PC-3 (cell line): ENCODE data around the gene SH3RF3. TPM values are rescaled to one million over a fixed set of nuclear protein-coding genes. Genes with fewer than 3 reads are reported as not detected.

Experiments
- ATAC-seq: fragments of 200-7000 bp; cut with Tn5 transposase; 2 replicates; pipeline ENCODE4 v1.9.1; 2020; ENCODE audit warnings: mild to moderate bottlenecking, moderate library complexity
- BruUV-seq: library from RNA; stranded (reverse); fragments of 400-500 nt; replicated peaks from 2 replicates; lab custom pipeline; 2021; lab: Mats Ljungman, UMichigan
- CTCF ChIA-PET: fragments of 300-600 bp; sonication (Branson Sonifier 250); formaldehyde crosslinking; loops from one replicate; lab custom pipeline; 2022; ENCODE audit warnings: antibody characterized with exemption; lab: Charles Lee
- POLR2A ChIA-PET: fragments of 300-600 bp; sonication (Branson Sonifier 250); formaldehyde crosslinking; loops from one replicate; lab custom pipeline; 2022; ENCODE audit warnings: antibody characterized with exemption; ENCODE audit not compliant: unreplicated experiment; lab: Charles Lee
- DNase-seq: peaks from one replicate; pipeline ENCODE4 v3.0.0-alpha.2; 2015
- H2AFZ ChIP-seq: fragments of 300-600 bp; sonication (generic); 2 replicates; pipeline ENCODE4 v1.6.0; 2016; ENCODE audit warnings: antibody characterized with exemption, low read length
- H3F3A ChIP-seq: fragments of 300-600 bp; sonication (generic); one replicate; pipeline ENCODE4 v1.6.0; 2017; ENCODE audit warnings: antibody characterized with exemption, low read length, control low read depth, mild to moderate bottlenecking; ENCODE audit not compliant: unreplicated experiment
- H3K27ac ChIP-seq: fragments of 300-600 bp; sonication (generic); 2 replicates; pipeline ENCODE4 v1.5.1; 2016; ENCODE audit warnings: mild to moderate bottlenecking, low read length
- H3K27me3 ChIP-seq: fragments of 300-600 bp; sonication (generic); 2 replicates; pipeline ENCODE4 v1.6.1; 2016; ENCODE audit warnings: low read length, mixed read lengths
- H3K36me3 ChIP-seq: fragments of 300-600 bp; sonication (generic); 2 replicates; pipeline ENCODE4 v1.6.1; 2016; ENCODE audit warnings: low read depth, mixed run types, low read length, mixed read lengths
- H3K4me1 ChIP-seq: fragments of 300-600 bp; sonication (generic); 2 replicates; pipeline ENCODE4 v1.5.1; 2016; ENCODE audit warnings: low read length; ENCODE audit not compliant: insufficient read depth
- H3K4me2 ChIP-seq: fragments of 300-600 bp; sonication (generic); 2 replicates; pipeline ENCODE4 v1.6.0; 2016; ENCODE audit warnings: low read length
- H3K4me3 ChIP-seq: fragments of 300-600 bp; sonication (generic); 2 replicates; pipeline ENCODE4 v1.5.1; 2016; ENCODE audit warnings: mild to moderate bottlenecking, low read length, mixed read lengths
- H3K79me2 ChIP-seq: fragments of 300-600 bp; sonication (generic); 2 replicates; pipeline ENCODE4 v1.6.1; 2017; ENCODE audit warnings: low read length, mixed read lengths
- H3K9ac ChIP-seq: fragments of 300-600 bp; sonication (generic); 2 replicates; pipeline ENCODE4 v1.6.0; 2016; ENCODE audit warnings: mild to moderate bottlenecking, low read length
- H3K9me2 ChIP-seq: fragments of 300-600 bp; sonication (generic); replicated peaks from 2 replicates; pipeline ENCODE4 v1.6.1; 2016; ENCODE audit warnings: mixed run types, low read length, mixed read lengths
- H3K9me3 ChIP-seq: fragments of 300-600 bp; sonication (generic); 2 replicates; pipeline ENCODE4 v1.6.1; 2016; ENCODE audit warnings: low read length, mixed read lengths
- H4K20me1 ChIP-seq: fragments of 300-600 bp; sonication (generic); 2 replicates; pipeline ENCODE4 v1.6.1; 2016; ENCODE audit warnings: low read length, mixed read lengths
- CTCF ChIP-seq: fragments of 300-600 bp; sonication (generic); conservative IDR thresholded peaks from 2 replicates; pipeline ENCODE4 v1.5.1; 2017; ENCODE audit warnings: antibody characterized with exemption, low read depth, mild to moderate bottlenecking, low read length
- EZH2 ChIP-seq: fragments of 300-600 bp; sonication (generic); IDR thresholded peaks from one replicate; pipeline ENCODE4 v1.6.1; 2017; ENCODE audit warnings: antibody characterized with exemption, mild to moderate bottlenecking, low read length; ENCODE audit not compliant: unreplicated experiment
- EZH2phosphoT487 ChIP-seq: fragments of 300-600 bp; sonication (generic); IDR thresholded peaks from 2 replicates; pipeline ENCODE4 v1.6.1; 2018; ENCODE audit warnings: mild to moderate bottlenecking, antibody characterized with exemption, low read length, borderline replicate concordance
- intact Hi-C: fragments of 100-400 bp; cut with micrococcal nuclease; formaldehyde crosslinking; loops from 2 replicates; pipeline ENCODE4 v1.9.0; 2023
- total RNA-seq: library from RNA; depleted of rRNA; stranded (reverse); fragments of >200 nt; gene quantifications from 2 replicates; pipeline ENCODE4 v1.2.3, GENCODE V29; 2014

Gene SH3RF3
- total RNA-seq, 1 experiment from 2014 or later = 11.7 TPM

GRCh38 chr2:109538546-109538945 lies 409.5 kb downstream of the SH3RF3 start:
- no peak for DNase-seq
- intact Hi-C loops = no loop called here
- no peaks in the 10 kb centered on the region for H3K36me3 ChIP-seq
- H3K4me3 ChIP-seq = no peak overlapping the region
- POLR2A ChIA-PET = no interaction called here
- CTCF ChIA-PET = no interaction called here
- no peak overlapping the region for H2AFZ ChIP-seq
- no peak overlapping the region for H3K27ac ChIP-seq
- TF ChIP-seq EZH2 (no peak), EZH2phosphoT487 (no peak), CTCF (no peak)
- no peaks in the 10 kb centered on the region for H4K20me1 ChIP-seq
- H3K9me3 ChIP-seq = no peaks in the 10 kb centered on the region
- no peaks in the 10 kb centered on the region for H3K27me3 ChIP-seq
- BruUV-seq = no TSS peak
- H3K4me1 ChIP-seq = no peaks in the 10 kb centered on the region
- H3K79me2 ChIP-seq = no peaks in the 10 kb centered on the region
- no peaks in the 10 kb centered on the region for H3F3A ChIP-seq
- no peak overlapping the region for H3K4me2 ChIP-seq
- H3K9me2 ChIP-seq = no peaks in the 10 kb centered on the region
- no peak overlapping the region for H3K9ac ChIP-seq
- ATAC-seq = no peak

- Histone ChIP-seq H3K9ac (no peak overlapping the region), H3K4me3 (no peak overlapping the region), H3K79me2 (no peaks in the 10 kb centered on the region), H3K27ac (no peak overlapping the region), H3K9me2 (no peaks in the 10 kb centered on the region), H4K20me1 (no peaks in the 10 kb centered on the region), H3F3A (no peaks in the 10 kb centered on the region), H3K36me3 (no peaks in the 10 kb centered on the region), H3K27me3 (no peaks in the 10 kb centered on the region), H3K9me3 (no peaks in the 10 kb centered on the region), H3K4me2 (no peak overlapping the region), H2AFZ (no peak overlapping the region), H3K4me1 (no peaks in the 10 kb centered on the region)
- no peak for TF ChIP-seq EZH2
- no TSS peak for BruUV-seq
- ChIA-PET CTCF (no interaction called here), POLR2A (no interaction called here)
- intact Hi-C loops = no loop called here
- no peak for ATAC-seq
- no peak for DNase-seq
Measured at GRCh38 chr2:109542384-109542783, 413.4 kb downstream of the SH3RF3 start.

GRCh38 chr2:109545828-109546713 lies 417.1 kb downstream of the SH3RF3 start:
- Histone ChIP-seq H4K20me1 (no peaks in the 10 kb centered on the region), H3K9me2 (no peaks in the 10 kb centered on the region), H3K9me3 (no peaks in the 10 kb centered on the region), H3K27ac (no peak overlapping the region), H3K27me3 (no peaks in the 10 kb centered on the region), H3K4me1 (no peaks in the 10 kb centered on the region), H3K4me2 (no peak overlapping the region), H3F3A (no peaks in the 10 kb centered on the region), H3K36me3 (no peaks in the 10 kb centered on the region), H3K9ac (no peak overlapping the region), H3K4me3 (no peak overlapping the region), H3K79me2 (no peaks in the 10 kb centered on the region), H2AFZ (no peak overlapping the region)
- POLR2A ChIA-PET = interaction anchor here (0.6 kb wide), 1 partner anchor 69 kb away, joined by 7 read pairs; no protein-coding TSS in a partner anchor
- intact Hi-C loops = loop anchor here (1.0 kb wide), 4 partner anchors 66 to 190 kb away; no protein-coding TSS in a partner anchor
- BruUV-seq = no TSS peak
- peak; percentile 76 for DNase-seq
- CTCF ChIA-PET = interaction anchor here (0.6 to 1.9 kb wide), 7 partner anchors 32 to 190 kb away, joined by 3 to 20 read pairs (median 4); no protein-coding TSS in a partner anchor
- peak; percentile 92 for TF ChIP-seq CTCF
- TF ChIP-seq EZH2 = no peak
- ATAC-seq = peak; percentile 82
